SU-DHL-6 (cell line): Measurements from ENCODE around the gene ZPBP2.

ENCODE experiments used
- H2AFZ ChIP-seq: fragments of 200-600 bp; sonication (generic); 2 replicates; pipeline ENCODE4 v1.6.1; 2014; ENCODE audit warnings: low read depth, mild to moderate bottlenecking, moderate library complexity, mixed read lengths, antibody characterized with exemption, low read length; ENCODE audit not compliant: severe bottlenecking
- H3F3A ChIP-seq: fragments of 200-600 bp; shearing (Covaris generic); 2 replicates; pipeline ENCODE4 v1.6.0; 2016; ENCODE audit warnings: antibody characterized with exemption, mild to moderate bottlenecking; ENCODE audit not compliant: insufficient read depth
- H3K27ac ChIP-seq: fragments of 200-600 bp; sonication (generic); 2 replicates; pipeline ENCODE4 v1.5.1; 2016; ENCODE audit warnings: low read depth, mild to moderate bottlenecking, low read length, moderate library complexity, mixed read lengths
- H3K27me3 ChIP-seq: fragments of 200-600 bp; sonication (generic), shearing (Covaris generic); 2 replicates; pipeline ENCODE4 v1.6.0; 2014; ENCODE audit warnings: mild to moderate bottlenecking, low read length
- H3K36me3 ChIP-seq: fragments of 200-600 bp; sonication (generic); 2 replicates; pipeline ENCODE4 v1.6.1; 2014; ENCODE audit warnings: mild to moderate bottlenecking, low read length, mixed read lengths
- H3K4me2 ChIP-seq: fragments of 300-600, 200-600 bp; shearing (Covaris generic), sonication (generic); 2 replicates; pipeline ENCODE4 v1.6.0; 2014; ENCODE audit warnings: low read length, low read depth, mild to moderate bottlenecking; ENCODE audit not compliant: poor library complexity, severe bottlenecking
- H3K4me3 ChIP-seq: fragments of 200-600 bp; sonication (generic); 2 replicates; pipeline ENCODE4 v1.5.1; 2014; ENCODE audit warnings: antibody characterized with exemption, low read length, mild to moderate bottlenecking, mixed read lengths; ENCODE audit not compliant: insufficient read depth, poor library complexity, severe bottlenecking
- H3K79me2 ChIP-seq: fragments of 200-600 bp; sonication (generic); 2 replicates; pipeline ENCODE4 v1.6.1; 2014; ENCODE audit warnings: mild to moderate bottlenecking, low read length, moderate library complexity; ENCODE audit not compliant: insufficient read depth
- H3K9ac ChIP-seq: fragments of 200-600 bp; sonication (generic); 2 replicates; pipeline ENCODE4 v1.7.0; 2014; ENCODE audit warnings: mild to moderate bottlenecking, low read length
- H3K9me2 ChIP-seq: fragments of 200-600 bp; sonication (generic); replicated peaks from 2 replicates; pipeline ENCODE4 v1.6.1; 2014; ENCODE audit warnings: low read length; ENCODE audit not compliant: insufficient read depth
- H3K9me3 ChIP-seq: fragments of 200-600 bp; sonication (generic); 2 replicates; pipeline ENCODE4 v1.6.1; 2014; ENCODE audit warnings: low read length, mixed read lengths; ENCODE audit not compliant: insufficient read depth
- H4K20me1 ChIP-seq: fragments of 200-600 bp; sonication (generic); 2 replicates; pipeline ENCODE4 v1.6.1; 2014; ENCODE audit warnings: low read depth, mild to moderate bottlenecking, antibody characterized with exemption, low read length, moderate library complexity, mixed read lengths
- EZH2phosphoT487 ChIP-seq: fragments of 200-600 bp; sonication (generic), shearing (Covaris generic); conservative IDR thresholded peaks from 2 replicates; pipeline ENCODE4 v1.6.1; 2018; ENCODE audit warnings: mild to moderate bottlenecking, antibody characterized with exemption, low read length, moderate library complexity, mixed read lengths
- TF ChIP-seq, protein P1 (sequence below): fragments of 200-600 bp; sonication (generic); IDR thresholded peaks from one replicate; pipeline ENCODE4 v1.5.1; 2017; ENCODE audit warnings: antibody characterized with exemption, mild to moderate bottlenecking, low read length, moderate library complexity; ENCODE audit not compliant: insufficient read depth, poor library complexity, severe bottlenecking

Gene ZPBP2

DNA sequence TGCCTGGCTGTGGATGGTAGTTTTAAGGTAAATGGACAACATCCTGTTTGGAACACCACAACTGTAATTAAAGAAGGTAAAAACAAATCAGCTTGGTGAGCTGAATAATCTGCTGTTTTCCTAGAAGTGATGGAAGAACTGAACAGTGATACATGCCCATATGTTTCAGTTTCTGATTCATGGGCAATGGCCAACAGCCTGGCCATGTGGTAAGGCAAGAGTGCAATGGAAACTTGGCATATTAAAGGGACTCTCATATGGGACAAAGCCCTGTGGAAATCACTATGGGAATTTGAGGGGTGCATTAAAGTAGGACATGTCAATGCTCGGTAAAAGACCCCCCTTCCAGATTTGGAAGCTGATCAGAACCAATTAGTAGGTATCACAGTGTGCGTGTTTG lies 41.7 kb upstream of the ZPBP2 start:
- no peak overlapping the region for H3K4me2 ChIP-seq
- H3K9me3 ChIP-seq: peaks cover 32% of the 10 kb centered on the region; the same call in 1 of the 2 replicates
- peaks cover 86% of the 10 kb centered on the region for H3K36me3 ChIP-seq
- H3K9me2 ChIP-seq: no peaks in the 10 kb centered on the region
- peaks cover 6% of the 10 kb centered on the region; the same call in 1 of the 2 replicates for H3K79me2 ChIP-seq
- no peaks in the 10 kb centered on the region for H4K20me1 ChIP-seq
- TF ChIP-seq EZH2phosphoT487: no peak
- TF ChIP-seq, protein P1, sequence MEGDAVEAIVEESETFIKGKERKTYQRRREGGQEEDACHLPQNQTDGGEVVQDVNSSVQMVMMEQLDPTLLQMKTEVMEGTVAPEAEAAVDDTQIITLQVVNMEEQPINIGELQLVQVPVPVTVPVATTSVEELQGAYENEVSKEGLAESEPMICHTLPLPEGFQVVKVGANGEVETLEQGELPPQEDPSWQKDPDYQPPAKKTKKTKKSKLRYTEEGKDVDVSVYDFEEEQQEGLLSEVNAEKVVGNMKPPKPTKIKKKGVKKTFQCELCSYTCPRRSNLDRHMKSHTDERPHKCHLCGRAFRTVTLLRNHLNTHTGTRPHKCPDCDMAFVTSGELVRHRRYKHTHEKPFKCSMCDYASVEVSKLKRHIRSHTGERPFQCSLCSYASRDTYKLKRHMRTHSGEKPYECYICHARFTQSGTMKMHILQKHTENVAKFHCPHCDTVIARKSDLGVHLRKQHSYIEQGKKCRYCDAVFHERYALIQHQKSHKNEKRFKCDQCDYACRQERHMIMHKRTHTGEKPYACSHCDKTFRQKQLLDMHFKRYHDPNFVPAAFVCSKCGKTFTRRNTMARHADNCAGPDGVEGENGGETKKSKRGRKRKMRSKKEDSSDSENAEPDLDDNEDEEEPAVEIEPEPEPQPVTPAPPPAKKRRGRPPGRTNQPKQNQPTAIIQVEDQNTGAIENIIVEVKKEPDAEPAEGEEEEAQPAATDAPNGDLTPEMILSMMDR: no peak
- H3F3A ChIP-seq: 0 out of 2 replicates have a peak, but pooled peaks cover 2% of the 10 kb centered on the region
- H3K27me3 ChIP-seq: no peaks in the 10 kb centered on the region
- no peak overlapping the region for H3K27ac ChIP-seq
- H3K4me3 ChIP-seq: no peak overlapping the region
- no peak overlapping the region for H2AFZ ChIP-seq
- no peak overlapping the region for H3K9ac ChIP-seq

DNA sequence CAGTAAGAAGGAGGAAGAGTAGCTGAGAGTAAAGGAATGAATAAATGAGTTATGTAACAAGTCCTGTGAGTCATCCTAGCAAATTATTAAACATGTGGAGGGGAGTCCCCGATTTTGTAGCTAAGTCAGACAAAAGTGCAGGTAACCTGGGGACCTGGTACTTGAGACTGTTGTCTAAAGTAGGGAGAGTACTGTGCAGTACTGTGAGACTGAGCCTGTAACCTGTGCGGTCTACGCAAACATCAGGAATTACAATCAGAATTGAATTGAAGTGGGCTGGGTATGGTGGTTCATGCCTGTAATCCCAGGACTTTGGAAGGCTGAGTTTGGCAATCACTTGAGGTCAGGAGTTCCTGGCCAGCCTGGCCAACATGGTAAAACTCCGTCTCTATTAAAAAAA lies 39.6 kb upstream of the ZPBP2 start:
- H3K36me3 ChIP-seq: peaks cover 92% of the 10 kb centered on the region
- no peak for TF ChIP-seq EZH2phosphoT487
- TF ChIP-seq, protein P1: no peak
- peaks cover 5% of the 10 kb centered on the region; the same call in 1 of the 2 replicates for H4K20me1 ChIP-seq
- no peaks in the 10 kb centered on the region for H3K9me2 ChIP-seq
- H3K9ac ChIP-seq: no peak overlapping the region
- peaks cover 15% of the 10 kb centered on the region for H3F3A ChIP-seq
- no peak overlapping the region for H2AFZ ChIP-seq
- peaks cover 29% of the 10 kb centered on the region; the same call in 1 of the 2 replicates for H3K9me3 ChIP-seq
- no peaks in the 10 kb centered on the region for H3K27me3 ChIP-seq
- H3K27ac ChIP-seq: no peak overlapping the region
- H3K4me3 ChIP-seq: no peak overlapping the region
- peaks cover 23% of the 10 kb centered on the region for H3K79me2 ChIP-seq
- H3K4me2 ChIP-seq: no peak overlapping the region

DNA sequence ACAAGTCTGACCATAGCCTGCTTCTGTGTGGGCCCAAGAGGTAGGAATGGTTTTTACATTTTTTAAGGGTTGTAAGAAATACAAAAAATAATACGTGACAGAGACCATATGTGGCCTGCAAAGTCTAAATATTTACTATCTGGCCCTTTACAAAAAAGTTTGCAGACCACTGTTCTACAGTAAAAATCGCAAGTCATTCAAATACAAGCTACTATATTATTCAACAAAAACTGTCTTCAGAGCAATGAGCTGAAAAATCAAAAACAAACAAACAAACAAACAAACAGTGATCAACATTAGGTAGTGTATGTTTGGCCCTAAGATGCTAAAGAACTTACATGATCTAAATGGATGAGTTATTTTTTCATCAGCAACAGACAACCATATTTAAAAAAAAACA lies 36.4 kb upstream of the ZPBP2 start:
- H3K9me2 ChIP-seq: no peaks in the 10 kb centered on the region
- H3K27ac ChIP-seq: no peak overlapping the region
- peaks cover 22% of the 10 kb centered on the region for H3F3A ChIP-seq
- H3K9me3 ChIP-seq: peaks cover 2% of the 10 kb centered on the region; the same call in 1 of the 2 replicates
- no peak overlapping the region for H3K4me2 ChIP-seq
- H3K27me3 ChIP-seq: no peaks in the 10 kb centered on the region
- H3K36me3 ChIP-seq: peaks cover 76% of the 10 kb centered on the region
- H3K79me2 ChIP-seq: peaks cover 53% of the 10 kb centered on the region
- no peak overlapping the region for H3K4me3 ChIP-seq
- TF ChIP-seq EZH2phosphoT487: no peak
- TF ChIP-seq, protein P1: no peak
- H4K20me1 ChIP-seq: peaks cover 10% of the 10 kb centered on the region
- no peak overlapping the region for H2AFZ ChIP-seq
- H3K9ac ChIP-seq: no peak overlapping the region
